Fibroblast of villous mesenchyme (primary cell): ENCODE measurements around the gene RBP7. TPM values are rescaled to one million over a fixed set of nuclear protein-coding genes. Genes with fewer than 3 reads are reported as not detected.

ENCODE experiments used
- DNase-seq: peaks from one replicate; pipeline ENCODE4 v3.0.0-alpha.2; 2010; ENCODE audit warnings: low read depth
- H3K4me3 ChIP-seq: 2 replicates; pipeline ENCODE4 v1.5.1; 2011; ENCODE audit warnings: low read depth, mild to moderate bottlenecking, low read length
- CTCF ChIP-seq: IDR thresholded peaks from 2 replicates; pipeline ENCODE4 v1.5.1; 2012; ENCODE audit warnings: low read depth, mild to moderate bottlenecking, low read length; ENCODE audit not compliant: insufficient read depth
- total RNA-seq: library from RNA; depleted of rRNA; stranded (reverse); fragments of >200 nt; gene quantifications from 2 replicates; pipeline ENCODE4 v1.2.3, GENCODE V29; 2012

The RBP7 gene
- total RNA-seq, 1 donor: 0.43 TPM

GRCh38 chr1:10031461-10031860 lies 34.4 kb downstream of the RBP7 start:
- H3K4me3 ChIP-seq: no peak overlapping the region
- TF ChIP-seq CTCF: no peak
- peak; percentile 22 for DNase-seq

GRCh38 chr1:10032590-10033358 lies 35.7 kb downstream of the RBP7 start, which contains the start of gene UBE4B:
TSS of gene UBE4B (plus strand) at chr1:10032958. CDS start at chr1:10033671, 713 bp downstream.
- H3K4me3 ChIP-seq: peak within 1 kb of the TSS; percentile 99
- DNase-seq: peak; percentile 98
- peak; percentile 75 for TF ChIP-seq CTCF

- H3K4me3 ChIP-seq: peak overlapping the region; percentile 99
- no peak for TF ChIP-seq CTCF
- DNase-seq: peak; percentile 42
These were observed 36.4 kb downstream of the RBP7 start for GRCh38 chr1:10033359-10033845.

- no peak for DNase-seq
- no peak for TF ChIP-seq CTCF
- no peak overlapping the region for H3K4me3 ChIP-seq
These were observed 45.7 kb downstream of the RBP7 start for GRCh38 chr1:10042746-10043145.

- peak; percentile 88 for DNase-seq
- TF ChIP-seq CTCF: no peak
- H3K4me3 ChIP-seq: no peak overlapping the region
These were observed 48.7 kb downstream of the RBP7 start for GRCh38 chr1:10045480-10046355.

GRCh38 chr1:10046356-10047085 lies 49.5 kb downstream of the RBP7 start:
- no peak for TF ChIP-seq CTCF

More at GRCh38 chr1:10046356-10047085, 49.5 kb downstream of the RBP7 start:
- no peak overlapping the region for H3K4me3 ChIP-seq
- DNase-seq: no peak
